Measurements from ENCODE around the gene KRTAP5-5.
"Not testable (repeated sequence)": the region's sequence is repeated elsewhere in the genome, so short reads cannot be mapped to it uniquely, and the experiment has no call there.

Gene KRTAP5-5

DNA sequence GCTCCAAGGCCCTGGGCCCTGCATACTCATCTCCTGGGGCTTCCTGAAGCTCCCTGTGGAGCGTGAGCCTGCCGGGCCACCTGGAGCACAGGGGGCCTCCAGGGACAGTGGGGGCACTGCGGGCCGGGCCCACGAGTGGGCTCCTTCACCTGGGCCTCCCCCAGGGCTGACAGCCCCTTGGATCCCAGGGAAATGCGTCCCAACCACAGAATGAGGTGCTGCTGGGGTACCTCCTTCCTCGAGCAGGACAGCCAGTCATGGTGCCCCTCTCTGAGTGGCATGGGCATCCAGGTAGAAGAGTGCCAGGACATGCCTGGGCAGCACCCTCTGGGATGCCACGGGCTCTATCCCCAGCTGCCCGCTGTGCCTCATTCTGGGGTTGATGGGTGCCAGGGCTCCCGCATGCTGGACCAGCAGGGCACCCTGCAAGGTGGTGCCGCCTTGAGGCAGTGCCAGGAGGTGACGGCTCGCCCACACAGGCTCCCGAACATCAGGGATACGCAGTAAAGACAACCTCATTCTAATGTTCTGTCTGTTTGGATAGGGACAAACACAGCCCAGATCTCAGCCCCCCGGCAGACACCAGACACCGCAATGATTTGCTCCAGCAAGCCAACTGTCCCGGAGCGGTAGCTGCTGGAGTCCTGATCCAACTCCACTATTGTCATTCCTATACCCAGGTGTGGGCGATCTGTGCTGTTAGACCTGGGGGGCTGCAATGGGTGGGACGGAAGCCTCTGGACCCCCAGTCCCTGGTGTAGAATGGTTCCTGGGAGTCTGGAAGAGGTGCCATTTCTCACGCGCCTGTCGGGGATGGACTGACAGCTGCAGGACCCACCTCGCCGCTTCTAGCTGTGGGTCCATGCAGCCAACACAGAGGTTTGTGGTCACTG, 25.8 kb downstream of the KRTAP5-5 start:
- no peak for DNase-seq (ENCODE audit: low read depth, low spot score)

DNA sequence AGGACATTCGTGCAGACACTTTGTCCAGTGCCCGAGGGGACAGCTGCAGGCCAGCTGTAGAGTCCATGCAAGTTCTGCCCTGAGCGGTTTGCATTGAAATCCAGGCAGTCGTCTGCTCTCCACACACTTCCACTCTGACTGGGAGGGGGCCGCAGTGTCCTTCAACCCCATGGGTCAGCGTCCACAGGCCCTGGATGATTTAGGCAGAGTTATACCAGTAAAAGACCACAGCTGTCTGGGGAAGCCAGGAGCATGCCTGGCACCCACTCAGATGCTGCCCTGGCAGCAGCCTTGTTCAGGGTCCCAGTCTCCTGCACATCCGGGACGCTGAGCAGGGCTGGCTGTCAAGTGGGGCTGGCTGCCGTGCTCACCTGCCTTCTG, 26.5 kb downstream of the KRTAP5-5 start:
- DNase-seq (ENCODE audit: low read depth, low spot score) = no peak

DNA sequence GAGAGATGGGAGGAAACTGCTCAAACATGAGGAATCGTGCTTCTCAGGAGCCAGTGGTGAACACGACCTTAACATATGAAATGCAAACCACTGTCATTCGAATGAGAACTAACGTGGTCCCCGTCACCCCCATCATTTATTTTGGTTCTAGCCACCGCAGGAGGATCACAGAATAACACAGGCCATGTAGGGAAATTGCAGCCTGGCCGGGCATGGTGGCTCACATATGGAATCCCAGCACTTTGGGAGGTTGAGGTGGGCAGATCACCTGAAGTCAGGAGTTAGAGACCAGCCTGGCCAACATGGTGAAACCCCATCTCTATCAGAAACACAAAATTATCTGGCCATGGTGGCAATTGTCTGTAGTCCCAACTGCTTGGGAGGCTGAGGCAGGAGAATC, 27.1 kb downstream of the KRTAP5-5 start:
- DNase-seq (ENCODE audit: low read depth, low spot score) = no peak

DNA sequence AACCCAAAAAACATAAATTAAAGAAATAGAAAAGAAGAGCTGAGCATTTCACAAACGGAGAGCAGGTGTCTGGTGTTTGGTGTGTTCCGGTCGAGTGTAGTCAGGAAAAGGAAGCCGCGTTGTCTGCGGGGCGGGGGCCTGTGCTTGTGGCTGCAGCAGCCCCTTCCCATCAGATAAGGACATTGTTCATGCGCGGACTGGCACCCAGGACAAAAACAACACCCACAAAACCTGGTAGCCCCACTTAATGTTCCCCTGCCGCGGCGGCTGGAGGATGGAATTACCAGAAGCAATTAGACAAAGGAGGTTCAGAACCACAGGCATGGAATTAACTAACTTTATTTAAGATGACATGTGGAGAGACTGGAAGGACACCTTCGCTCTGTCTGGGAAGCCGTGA, 29.9 kb downstream of the KRTAP5-5 start:
- no peak for DNase-seq (ENCODE audit: low read depth, low spot score)

DNA sequence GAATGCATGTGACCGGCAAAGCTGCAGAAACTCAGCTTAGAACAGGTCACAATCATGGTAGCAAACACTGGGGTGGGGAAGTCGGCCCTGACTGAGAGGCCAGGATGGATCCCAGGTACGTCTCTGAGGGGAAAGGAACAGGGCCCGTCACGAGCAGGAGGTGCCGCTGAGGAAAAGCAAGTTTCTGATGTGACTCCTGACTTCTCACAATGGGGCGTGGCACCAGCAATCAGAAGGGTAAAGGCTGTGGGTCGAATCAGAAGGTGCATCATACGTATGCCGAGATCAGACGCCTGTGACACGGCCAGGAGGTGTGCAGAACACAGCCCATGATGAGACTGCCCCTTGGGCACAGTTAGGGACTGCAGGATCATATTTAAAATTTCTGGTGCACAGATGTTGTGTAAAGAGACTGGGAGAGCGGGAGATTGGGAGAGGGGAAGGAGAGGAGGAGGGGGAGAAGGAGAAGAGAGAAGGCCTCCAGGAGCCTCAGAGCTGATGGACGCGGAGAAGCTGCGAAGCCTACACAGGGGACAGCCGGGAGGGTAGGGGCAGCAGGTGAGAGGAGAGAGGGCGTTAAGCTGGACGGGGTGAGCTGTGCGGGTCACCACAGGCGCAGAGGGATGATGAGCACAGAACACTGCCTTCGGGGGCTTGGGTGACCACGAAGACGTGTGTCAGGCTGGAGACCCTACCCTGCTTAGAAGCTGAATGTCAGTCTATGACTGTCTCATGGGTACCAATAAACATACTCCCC, 30.7 kb downstream of the KRTAP5-5 start:
- no peak for DNase-seq (ENCODE audit: low read depth, low spot score)

DNA sequence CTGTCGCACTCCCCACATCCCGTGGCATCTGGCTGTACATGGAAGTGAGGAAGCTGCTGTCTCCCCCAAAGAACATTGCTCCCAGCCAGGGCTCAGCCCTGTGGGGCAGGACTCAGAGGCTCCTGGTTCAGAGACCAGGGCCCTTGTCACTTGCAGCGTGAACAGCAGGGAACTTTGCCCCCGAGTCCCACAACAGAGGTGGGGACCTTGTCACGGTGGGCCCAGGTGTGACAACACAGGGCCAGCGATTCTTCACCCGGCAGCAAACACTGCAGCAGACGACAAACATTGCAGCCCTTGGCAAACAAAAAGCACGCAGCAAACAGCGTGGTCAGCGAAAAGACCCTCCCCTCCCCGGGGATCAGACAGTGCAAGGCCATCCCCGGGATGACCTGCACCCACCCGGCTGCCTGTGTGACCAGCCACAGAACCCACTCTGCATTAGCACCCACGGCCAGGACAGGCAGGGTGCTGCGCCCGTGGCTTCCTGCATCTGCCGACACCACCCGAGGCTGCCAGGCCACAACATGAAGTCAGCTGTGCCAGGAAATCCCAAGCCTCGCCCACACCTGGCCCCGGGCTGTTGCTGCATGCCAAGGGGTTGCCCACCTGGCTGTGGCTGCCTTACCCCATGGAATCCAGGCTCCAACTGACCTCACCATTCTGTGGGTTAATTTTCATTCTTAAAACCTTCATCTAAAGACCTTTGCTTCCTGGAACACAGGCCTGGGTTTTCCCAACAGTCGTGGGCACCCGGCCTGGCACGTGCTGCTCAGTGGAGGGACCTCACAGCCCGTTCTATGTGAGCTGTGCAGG, 32.1 kb downstream of the KRTAP5-5 start:
- DNase-seq (ENCODE audit: low read depth, low spot score) = not testable (repeated sequence)

DNA sequence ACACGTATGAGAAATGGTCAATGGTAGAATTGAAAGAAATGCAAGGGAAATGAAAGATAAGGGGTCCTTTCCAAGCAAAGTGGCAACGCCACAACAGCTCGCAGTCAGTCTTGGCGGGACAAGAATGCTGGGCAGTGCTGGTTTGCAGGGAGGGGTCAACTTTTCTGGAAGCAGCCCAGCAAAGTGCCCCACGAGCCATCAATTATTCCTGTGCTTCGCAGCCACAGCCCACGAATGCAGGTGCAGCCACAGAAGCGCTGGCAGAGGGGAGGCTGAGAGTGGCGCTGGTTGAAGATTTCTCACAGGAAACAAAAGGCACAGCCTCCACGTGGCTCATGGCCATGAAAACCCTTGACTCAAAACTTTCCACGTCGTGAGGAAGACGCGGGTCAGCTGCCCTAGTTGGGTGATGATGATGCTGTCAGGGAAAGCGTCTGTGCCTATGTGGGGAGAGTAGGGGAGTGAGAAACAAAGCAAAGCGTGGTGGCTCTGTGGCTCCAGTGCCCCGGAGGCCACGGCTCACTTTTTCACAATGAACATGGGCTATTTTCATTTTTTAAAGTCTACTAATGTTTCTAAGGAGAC, 33.2 kb downstream of the KRTAP5-5 start:
- DNase-seq (ENCODE audit: low read depth, low spot score) = not testable (repeated sequence)

DNA sequence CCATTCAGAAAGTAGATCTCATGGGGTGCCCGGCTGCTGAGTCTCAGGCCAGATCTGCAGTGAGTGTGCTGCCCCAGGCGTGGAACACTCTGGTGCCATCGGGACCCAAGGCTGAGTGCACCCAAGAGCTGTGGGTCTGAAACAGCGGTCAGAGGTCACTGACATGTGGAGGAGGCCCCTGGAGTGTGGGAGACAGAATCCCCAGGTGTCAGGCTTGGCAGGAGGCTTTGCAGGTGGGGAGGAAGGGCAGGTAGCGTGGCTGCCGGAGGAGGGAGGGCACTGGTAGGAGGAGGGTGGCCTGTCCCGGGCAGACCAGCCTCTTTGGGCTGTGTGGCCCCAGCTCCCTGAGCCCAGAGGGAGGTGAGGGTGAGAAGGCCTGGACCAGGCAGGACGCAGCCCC, 35.7 kb downstream of the KRTAP5-5 start:
- no peak for DNase-seq (ENCODE audit: low read depth, low spot score)

DNA sequence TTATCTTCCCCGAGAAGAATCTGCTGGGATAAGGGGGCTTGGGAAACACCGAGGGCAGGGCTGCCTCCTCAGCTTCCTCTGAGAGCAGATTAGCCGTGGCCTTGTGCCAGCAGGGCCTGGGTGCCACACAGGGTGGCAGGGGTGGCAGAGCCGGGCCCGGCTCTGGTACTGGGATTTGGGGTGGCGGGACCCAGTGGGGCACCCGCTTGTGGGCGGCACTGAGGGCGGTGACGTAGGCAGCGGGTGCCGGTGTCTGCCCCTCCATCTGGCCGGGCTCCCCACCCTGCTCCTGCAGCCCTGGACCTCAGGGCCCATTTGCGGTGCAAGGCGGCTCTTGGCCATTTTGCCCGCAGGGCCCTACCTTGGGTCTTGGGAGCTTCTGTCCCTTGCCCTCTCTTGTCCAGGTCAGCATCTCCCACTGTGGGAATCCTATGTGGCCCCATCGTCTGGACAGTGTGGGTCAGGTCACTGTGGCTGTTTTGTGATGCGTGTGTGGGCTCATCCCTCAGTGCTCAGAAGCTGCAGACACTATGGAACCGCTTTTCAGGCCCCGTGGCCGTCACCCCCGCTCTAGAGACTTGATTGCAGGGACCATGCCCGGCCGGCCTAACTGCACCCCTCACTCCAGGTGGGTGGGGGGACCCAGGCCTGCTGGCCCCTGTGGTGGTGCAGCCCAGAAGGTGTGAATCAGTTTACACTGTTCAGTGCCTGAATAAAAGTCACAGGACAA, 37.7 kb downstream of the KRTAP5-5 start:
- no peak for DNase-seq (ENCODE audit: low read depth, low spot score)

DNA sequence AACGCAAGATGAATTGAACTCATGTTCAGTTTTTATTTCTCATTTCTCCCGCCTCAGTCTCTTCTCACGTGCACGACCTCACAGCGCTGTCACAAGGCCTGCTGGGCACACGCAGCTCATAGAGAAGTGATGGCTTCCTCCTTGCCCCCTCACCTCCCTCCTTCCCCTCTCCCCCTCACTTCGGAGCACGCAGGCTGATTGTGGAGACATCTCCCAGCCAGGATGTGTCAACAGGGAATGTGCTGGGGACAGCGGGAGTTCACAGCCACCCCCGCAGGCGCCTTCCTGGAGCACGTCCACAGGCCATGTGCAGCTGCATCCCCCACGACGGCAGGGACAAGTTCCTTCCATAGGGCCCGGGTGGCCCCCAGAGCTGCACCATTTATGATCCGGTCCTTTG, 38.3 kb downstream of the KRTAP5-5 start:
- DNase-seq (ENCODE audit: low read depth, low spot score) = no peak

DNA sequence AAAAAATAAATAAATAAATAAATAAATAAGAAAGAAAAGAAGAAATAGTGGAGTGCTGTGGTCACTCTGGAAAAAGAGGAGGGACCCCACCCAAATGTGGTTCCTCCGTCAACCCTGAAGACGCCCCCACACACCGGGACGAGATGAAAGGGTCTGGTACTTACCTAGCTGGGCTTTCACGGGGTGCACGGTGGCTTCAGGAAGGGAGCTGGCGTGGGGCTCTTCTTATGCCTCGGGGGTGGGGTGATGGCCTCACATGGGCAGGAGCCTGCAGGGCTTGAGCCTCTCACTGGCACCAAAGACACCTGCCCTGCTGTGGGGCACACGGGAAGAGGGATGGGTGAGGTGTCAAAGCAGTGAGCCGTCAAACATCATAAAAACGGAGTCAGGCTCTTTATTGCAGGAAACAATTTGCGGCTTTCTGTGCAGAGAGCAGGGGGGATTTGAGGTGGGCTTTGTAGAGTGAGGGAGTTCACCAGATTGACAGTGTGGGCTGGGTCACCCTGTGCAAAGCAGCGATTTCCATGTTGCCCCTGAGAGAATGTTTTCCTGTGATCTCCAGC, 39.4 kb downstream of the KRTAP5-5 start:
- no peak for DNase-seq (ENCODE audit: low read depth, low spot score)

DNA sequence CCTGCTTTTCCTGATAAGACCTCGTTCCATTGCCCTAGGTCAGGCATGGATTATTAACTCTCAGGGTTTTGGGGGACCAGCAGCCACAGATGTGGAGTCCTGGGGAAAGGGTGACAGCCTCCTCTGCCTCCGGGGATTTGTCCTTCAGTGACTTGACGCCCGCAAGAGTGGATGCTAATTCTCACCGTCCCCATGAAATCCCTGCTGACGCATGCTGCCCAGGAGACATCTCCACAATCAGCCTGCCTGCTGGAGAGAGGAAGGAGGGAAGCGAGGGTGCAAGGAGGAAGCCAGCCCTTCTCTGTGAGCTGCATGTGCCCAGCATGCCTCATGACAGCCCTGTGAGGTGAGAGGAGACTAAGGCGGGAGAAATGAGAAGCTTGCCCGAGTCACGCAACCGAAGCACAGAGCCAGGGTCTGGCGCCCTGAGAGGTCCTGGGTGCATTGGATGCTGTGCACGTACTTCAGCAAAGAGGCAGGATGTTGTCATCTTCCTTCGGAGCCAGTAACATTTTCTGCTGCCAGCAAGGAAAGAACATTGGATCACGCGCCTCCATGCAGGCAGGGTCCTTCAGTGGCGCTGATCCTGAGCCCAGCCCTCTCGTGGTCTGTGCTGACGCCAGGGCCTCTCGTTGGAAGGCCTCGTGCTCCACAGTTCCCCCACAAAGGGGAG, 40.1 kb downstream of the KRTAP5-5 start:
- DNase-seq (ENCODE audit: low read depth, low spot score) = no peak

DNA sequence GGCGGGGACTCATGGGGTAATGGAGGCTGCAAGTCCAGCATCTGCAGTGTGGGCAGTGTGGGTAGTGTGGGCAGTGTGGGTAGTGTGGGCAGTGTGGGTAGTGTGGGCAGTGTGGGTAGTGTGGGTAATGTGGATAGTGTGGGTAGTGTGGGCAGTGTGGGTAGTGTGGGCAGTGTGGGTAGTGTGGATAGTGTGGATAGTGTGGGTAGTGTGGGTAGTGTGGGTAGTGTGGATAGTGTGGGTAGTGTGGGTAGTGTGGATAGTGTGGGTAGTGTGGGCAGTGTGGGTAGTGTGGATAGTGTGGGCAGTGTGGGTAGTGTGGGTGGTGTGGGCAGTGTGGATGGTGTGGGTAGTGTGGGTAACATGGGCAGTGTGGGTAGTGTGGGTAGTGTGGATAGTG, 40.9 kb downstream of the KRTAP5-5 start:
- not testable (repeated sequence) for DNase-seq (ENCODE audit: low read depth, low spot score)

DNA sequence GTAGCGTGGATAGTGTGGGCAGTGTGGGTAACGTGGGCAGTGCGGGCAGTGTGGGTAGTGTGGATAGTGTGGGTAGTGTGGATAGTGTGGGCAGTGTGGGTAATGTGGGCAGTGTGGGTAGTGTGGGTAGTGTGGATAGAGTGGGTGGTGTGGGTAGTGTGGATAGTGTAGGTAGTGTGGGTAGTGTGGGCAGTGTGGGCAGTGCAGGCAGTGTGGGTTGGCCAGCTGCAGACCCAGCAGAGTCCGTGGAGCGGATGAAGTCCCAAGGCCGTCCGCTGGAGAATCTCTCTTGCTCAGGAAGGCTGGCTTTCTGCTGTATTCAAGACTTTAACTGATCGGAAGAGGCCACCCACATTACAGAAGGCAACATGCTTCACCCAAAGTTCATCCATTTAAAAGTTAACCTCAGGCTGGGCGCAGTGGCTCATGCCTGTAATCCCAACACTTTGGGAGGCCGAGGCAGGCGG, 41.4 kb downstream of the KRTAP5-5 start:
- DNase-seq (ENCODE audit: low read depth, low spot score) = no peak

DNA sequence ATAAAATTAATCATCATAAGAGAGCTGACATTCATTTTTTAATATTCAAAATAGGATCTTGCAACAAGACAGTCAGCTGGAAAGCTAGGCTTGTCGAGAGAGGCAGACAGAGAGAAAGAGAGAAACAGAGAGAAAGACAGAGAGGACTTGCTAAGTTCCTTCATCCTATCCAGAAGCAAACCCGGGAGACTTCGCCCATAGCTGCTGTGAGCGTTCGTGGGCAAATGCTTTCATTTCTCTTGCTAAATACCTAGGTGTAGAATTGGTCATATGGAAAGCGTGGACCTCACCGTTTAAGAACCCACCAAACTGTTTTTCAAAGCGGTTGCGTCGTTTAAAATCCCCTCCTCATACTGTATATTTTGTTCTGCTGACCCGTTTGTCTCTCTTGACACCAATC, 42.1 kb downstream of the KRTAP5-5 start:
- no peak for DNase-seq (ENCODE audit: low read depth, low spot score)

DNA sequence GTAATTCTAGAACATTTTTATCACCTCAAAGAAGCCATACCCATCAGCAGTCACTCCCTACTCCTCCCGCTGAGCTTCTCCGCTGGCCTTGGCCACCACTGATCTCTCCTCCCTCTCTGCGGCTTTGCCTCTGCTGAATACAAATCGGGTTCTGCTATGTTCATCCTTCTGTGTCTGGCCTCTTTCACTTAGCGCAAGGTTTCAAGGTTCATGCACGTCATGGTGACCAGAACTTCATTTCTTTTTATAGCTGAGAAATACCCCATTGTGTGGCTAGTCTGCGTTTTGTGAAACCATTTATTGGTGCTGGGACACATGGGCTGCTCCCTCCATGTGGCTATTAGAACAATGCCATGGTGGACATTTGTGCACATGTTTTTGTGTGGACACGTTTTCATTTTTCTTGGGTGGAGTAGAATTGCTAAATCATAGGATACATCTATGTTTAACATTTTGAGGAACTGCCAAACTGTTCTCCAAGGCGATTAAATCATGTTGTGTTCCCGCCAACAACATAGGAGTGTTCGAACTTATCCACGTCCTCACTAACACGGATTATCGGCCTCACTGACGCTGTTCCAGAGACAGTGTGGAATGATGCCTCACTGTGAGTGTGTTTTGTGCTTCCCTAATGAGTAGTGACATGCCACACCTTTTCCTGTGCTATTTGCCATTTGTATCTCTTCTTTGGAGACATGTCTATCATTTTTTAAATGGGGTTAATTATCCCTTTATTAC, 43.2 kb downstream of the KRTAP5-5 start:
- DNase-seq (ENCODE audit: low read depth, low spot score) = no peak

DNA sequence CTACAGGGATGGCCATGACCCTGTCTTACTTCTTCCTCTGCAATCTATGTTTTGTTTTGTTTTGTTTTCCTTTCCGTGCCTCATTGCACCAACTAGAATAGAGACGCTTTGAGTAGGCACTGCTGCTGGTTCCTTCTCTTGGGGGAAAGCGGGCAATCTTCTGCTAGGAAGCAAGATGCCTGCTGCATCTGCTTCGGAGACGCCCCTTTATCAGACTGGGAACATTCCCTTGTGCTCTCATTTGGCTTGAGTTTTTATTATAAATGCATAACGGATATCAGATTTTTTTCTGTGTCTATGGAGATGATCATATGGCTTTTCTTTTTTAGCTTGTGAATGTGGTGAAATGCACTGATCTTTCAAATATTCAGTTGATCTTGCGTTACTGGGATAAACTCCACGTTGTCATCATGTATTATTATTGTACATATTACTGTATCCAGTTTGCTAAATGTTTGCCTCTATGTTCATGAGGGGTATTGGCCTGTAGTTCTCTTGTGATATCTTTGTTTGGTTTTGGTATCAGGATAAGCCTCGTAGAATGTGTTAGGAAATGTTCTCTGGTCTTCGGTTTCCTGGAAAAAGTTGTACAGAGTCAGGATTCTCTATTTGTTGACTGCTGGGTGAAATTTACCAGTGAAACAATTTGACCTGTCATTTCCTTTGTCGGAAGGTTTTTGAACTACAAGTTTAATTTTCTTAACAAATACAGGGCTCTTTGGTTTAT, 44.0 kb downstream of the KRTAP5-5 start:
- no peak for DNase-seq (ENCODE audit: low read depth, low spot score)
